NCI-H345 (cell line): Measurements from ENCODE around the gene RNF213.

Experiments used
- DNase-seq: peaks from one replicate; lab custom pipeline; 2025; lab: John Stamatoyannopoulos, UW

Gene RNF213

GRCh38 chr17:80372922-80373570, 112.4 kb downstream of the RNF213 start:
- no peak for DNase-seq

- no peak for DNase-seq
These were observed 113.5 kb downstream of the RNF213 start for GRCh38 chr17:80374039-80374731.

- DNase-seq = no peak
These were observed 114.3 kb downstream of the RNF213 start for GRCh38 chr17:80374732-80375585.

GRCh38 chr17:80376531-80376930, 115.9 kb downstream of the RNF213 start:
- no peak for DNase-seq

GRCh38 chr17:80377798-80378197, 117.1 kb downstream of the RNF213 start:
- no peak for DNase-seq

- DNase-seq = no peak
These were observed 118.7 kb downstream of the RNF213 start for GRCh38 chr17:80379348-80379747.

GRCh38 chr17:80380068-80380467, 119.4 kb downstream of the RNF213 start:
- no peak for DNase-seq

- no peak for DNase-seq
These were observed 119.9 kb downstream of the RNF213 start for GRCh38 chr17:80380555-80381002.

GRCh38 chr17:80381416-80381923, 120.8 kb downstream of the RNF213 start:
- no peak for DNase-seq

GRCh38 chr17:80382446-80382845, 121.8 kb downstream of the RNF213 start:
- DNase-seq = no peak

GRCh38 chr17:80382956-80383355, 122.3 kb downstream of the RNF213 start:
- DNase-seq = no peak

GRCh38 chr17:80384078-80384960, 123.7 kb downstream of the RNF213 start:
- DNase-seq = no peak

GRCh38 chr17:80385046-80385445, 124.4 kb downstream of the RNF213 start:
- no peak for DNase-seq

- no peak for DNase-seq
These were observed 125.7 kb downstream of the RNF213 start for GRCh38 chr17:80386341-80386740.

- no peak for DNase-seq
These were observed 126.4 kb downstream of the RNF213 start for GRCh38 chr17:80387071-80387470.

- no peak for DNase-seq
These were observed 127.5 kb downstream of the RNF213 start for GRCh38 chr17:80388175-80388574.

- DNase-seq = no peak
These were observed 127.9 kb downstream of the RNF213 start for GRCh38 chr17:80388601-80389000.

GRCh38 chr17:80389011-80389995, 128.7 kb downstream of the RNF213 start:
- DNase-seq = no peak

GRCh38 chr17:80393241-80393890, 132.7 kb downstream of the RNF213 start:
- DNase-seq = no peak

- no peak for DNase-seq
These were observed 133.3 kb downstream of the RNF213 start for GRCh38 chr17:80393961-80394360.
